ENCODE data around the gene ATP10A.

DNA sequence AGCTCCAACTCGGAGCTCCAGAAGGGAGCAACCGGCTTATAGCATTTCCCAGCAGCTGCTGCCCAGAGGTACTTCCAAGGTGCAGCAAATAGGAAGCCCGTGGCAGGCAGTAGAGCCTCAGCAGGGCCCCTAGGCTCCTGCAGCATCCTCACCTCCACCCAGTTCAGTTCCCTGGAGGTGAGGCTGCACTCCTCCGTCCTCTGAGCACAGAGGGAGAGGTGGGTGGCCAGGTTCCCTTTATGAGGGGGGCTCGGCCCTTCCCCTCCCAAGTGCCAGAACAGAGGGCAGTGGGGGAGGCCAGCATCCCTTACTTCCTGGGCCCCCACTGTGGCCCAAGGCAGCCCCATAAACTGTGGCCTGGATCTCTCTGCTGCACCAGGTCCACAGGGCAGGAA, 150.2 kb downstream of the ATP10A start:
- TF ChIP-seq, protein P1, sequence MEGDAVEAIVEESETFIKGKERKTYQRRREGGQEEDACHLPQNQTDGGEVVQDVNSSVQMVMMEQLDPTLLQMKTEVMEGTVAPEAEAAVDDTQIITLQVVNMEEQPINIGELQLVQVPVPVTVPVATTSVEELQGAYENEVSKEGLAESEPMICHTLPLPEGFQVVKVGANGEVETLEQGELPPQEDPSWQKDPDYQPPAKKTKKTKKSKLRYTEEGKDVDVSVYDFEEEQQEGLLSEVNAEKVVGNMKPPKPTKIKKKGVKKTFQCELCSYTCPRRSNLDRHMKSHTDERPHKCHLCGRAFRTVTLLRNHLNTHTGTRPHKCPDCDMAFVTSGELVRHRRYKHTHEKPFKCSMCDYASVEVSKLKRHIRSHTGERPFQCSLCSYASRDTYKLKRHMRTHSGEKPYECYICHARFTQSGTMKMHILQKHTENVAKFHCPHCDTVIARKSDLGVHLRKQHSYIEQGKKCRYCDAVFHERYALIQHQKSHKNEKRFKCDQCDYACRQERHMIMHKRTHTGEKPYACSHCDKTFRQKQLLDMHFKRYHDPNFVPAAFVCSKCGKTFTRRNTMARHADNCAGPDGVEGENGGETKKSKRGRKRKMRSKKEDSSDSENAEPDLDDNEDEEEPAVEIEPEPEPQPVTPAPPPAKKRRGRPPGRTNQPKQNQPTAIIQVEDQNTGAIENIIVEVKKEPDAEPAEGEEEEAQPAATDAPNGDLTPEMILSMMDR (IDR thresholded peaks at IDR 0.05) = no peak
- TF ChIP-seq POLR2A (IDR thresholded peaks at IDR 0.05) = no peak
